ENCODE results near the gene ROMO1. TPM values are rescaled to one million over a fixed set of nuclear protein-coding genes. Genes with fewer than 3 reads are reported as not detected.

The ROMO1 gene
- total RNA-seq, 4 donors from 2014 or later, result 154 to 259 (median 192) TPM

DNA sequence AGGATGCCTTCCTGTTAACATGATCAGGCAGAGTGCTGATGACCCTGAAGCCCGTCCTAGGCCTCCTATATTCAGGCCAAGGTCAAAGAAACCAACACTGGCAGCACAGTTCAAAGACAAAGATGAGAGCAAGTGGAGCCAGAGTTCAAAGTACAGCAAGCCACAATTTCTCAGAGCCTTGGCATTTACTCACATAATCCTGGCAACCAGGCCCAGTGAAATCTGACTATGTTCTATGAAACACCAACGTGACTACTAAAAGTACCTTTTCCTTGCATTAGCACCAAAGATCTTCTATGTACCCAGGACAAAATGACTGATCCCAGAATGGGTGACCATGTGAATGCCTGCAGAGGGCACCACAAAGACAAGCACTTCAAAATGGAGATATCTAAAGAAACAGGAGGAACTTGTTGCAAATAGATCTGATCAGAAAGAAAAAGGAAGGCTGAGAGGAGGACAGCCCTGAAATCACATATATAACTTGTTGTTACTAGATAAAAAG lies 3.9 kb upstream of the ROMO1 start:
- no peak overlapping the region for H3K27ac ChIP-seq
- no peaks in the 10 kb centered on the region for H3K9me3 ChIP-seq
- H3K4me1 ChIP-seq, result peaks cover 0 to 13% (median 2%) of the 10 kb centered on the region in 4 donors
- peaks cover 0 to 46% (median 0%) of the 10 kb centered on the region in 3 donors for H3K36me3 ChIP-seq
- H3K4me3 ChIP-seq, result no peak overlapping the region
- DNase-seq, result no peak
- no peak for TF ChIP-seq POLR2A (IDR thresholded peaks at IDR 0.05)
- TF ChIP-seq, protein P1, sequence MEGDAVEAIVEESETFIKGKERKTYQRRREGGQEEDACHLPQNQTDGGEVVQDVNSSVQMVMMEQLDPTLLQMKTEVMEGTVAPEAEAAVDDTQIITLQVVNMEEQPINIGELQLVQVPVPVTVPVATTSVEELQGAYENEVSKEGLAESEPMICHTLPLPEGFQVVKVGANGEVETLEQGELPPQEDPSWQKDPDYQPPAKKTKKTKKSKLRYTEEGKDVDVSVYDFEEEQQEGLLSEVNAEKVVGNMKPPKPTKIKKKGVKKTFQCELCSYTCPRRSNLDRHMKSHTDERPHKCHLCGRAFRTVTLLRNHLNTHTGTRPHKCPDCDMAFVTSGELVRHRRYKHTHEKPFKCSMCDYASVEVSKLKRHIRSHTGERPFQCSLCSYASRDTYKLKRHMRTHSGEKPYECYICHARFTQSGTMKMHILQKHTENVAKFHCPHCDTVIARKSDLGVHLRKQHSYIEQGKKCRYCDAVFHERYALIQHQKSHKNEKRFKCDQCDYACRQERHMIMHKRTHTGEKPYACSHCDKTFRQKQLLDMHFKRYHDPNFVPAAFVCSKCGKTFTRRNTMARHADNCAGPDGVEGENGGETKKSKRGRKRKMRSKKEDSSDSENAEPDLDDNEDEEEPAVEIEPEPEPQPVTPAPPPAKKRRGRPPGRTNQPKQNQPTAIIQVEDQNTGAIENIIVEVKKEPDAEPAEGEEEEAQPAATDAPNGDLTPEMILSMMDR (IDR thresholded peaks at IDR 0.05), result no peak
- H3K27me3 ChIP-seq, result no peaks in the 10 kb centered on the region

DNA sequence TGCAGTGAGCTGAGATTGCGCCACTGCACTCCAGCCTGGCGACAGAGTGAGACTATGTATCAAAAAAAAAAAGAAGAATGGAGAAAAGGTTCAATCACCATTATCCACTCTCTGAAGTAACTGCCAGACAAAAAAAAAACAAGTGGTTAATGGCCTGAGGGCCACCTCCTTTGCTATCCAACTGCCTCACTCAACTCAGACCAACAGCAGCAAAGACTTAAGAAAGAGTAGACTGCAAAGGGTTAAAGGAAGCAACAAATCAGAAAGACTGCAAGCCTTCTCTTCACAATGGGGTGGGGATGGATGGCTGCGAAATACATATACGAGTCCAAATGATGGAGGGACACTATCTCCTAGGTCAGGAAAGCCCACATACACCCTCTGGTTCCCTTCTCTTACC lies 3.2 kb upstream of the ROMO1 start:
- Histone ChIP-seq H3K36me3 (peaks cover 0 to 42% (median 0%) of the 10 kb centered on the region in 3 donors), H3K9me3 (no peaks in the 10 kb centered on the region), H3K27ac (no peak overlapping the region), H3K4me3 (no peak overlapping the region), H3K4me1 (peaks cover 0 to 17% (median 2%) of the 10 kb centered on the region in 4 donors), H3K27me3 (no peaks in the 10 kb centered on the region)
- no peak for TF ChIP-seq POLR2A (IDR thresholded peaks at IDR 0.05)
- TF ChIP-seq, protein P1 (IDR thresholded peaks at IDR 0.05), result no peak
- no peak for DNase-seq

DNA sequence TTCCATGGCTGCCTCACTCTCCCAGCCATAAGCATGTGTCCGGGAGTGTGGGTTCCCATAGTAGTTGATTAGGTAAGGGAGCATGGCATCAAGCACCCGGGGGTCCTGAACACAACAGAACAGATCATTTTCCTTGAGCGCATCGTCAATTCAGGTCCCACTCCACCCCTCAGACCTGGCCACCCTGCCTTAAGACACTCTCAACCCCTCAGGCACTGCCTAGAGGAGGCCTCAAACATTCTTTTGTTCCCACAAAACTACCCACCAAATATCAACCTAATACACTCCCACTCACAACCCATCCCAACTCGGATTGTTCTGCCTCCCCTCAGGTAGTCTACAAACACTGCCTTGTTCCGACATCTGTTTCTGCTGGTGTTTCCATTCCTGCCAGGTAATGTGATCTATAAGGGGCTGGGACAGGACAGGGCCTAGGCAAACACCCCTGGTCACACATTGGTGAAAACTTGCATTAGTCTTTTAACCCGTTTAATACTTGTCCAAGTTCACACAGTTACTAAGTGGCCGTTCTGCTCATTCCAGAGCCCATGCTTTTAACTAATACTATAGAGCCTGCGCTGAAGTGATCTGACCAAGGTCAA lies 1.4 kb upstream of the ROMO1 start:
- Histone ChIP-seq H3K9me3 (no peaks in the 10 kb centered on the region), H3K27me3 (no peaks in the 10 kb centered on the region), H3K27ac (no peak overlapping the region), H3K4me1 (peaks cover 0 to 17% (median 2%) of the 10 kb centered on the region in 4 donors), H3K36me3 (peaks cover 0 to 52% (median 0%) of the 10 kb centered on the region in 3 donors), H3K4me3 (peak overlapping the region in 3 of 4 donors; percentile 77 to 95 (median 80))
- TF ChIP-seq, protein P1 (IDR thresholded peaks at IDR 0.05), result no peak
- TF ChIP-seq POLR2A (IDR thresholded peaks at IDR 0.05), result no peak
- no peak for DNase-seq

DNA sequence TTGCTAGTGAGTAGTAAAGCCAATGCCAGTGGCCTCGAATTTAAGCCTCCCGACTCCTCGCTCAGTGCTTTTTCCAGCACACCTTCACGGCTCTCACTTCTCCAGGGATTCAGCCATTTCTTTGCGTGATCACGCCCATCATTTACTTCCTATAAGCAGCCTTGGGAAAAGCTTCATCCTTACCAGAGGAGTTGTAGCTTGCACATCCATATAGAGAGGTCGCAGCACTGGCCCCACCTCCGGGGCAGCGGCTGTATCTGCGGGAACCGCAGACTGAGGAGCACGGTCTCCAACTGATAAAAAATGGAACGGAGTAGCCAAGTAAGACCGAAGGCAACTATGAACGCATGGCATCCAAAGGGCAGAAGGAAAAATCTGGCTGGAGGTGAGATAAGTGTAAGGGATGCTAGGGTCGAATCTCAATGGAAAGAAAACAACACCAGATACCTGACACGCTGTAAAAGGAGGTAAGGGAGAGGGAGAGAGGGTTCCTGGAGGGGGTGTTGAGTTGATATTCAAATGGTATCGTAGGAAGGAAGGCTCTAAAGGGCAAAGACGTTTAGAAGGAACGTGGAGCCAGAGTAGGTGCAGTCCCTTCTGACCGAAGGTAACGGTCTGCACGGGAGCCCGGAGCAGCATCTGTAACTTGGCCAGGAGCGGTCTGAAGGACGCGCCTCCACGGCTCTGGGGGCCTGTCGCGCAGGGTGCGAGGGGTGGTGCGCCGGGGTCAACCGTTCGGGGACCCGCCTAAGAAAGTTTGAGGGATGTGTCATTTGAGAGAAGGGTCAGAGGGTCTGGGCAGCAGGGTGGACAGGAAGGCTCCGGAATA lies 693 bp upstream of the ROMO1 start:
- no peaks in the 10 kb centered on the region for H3K9me3 ChIP-seq
- no peak for DNase-seq

DNA sequence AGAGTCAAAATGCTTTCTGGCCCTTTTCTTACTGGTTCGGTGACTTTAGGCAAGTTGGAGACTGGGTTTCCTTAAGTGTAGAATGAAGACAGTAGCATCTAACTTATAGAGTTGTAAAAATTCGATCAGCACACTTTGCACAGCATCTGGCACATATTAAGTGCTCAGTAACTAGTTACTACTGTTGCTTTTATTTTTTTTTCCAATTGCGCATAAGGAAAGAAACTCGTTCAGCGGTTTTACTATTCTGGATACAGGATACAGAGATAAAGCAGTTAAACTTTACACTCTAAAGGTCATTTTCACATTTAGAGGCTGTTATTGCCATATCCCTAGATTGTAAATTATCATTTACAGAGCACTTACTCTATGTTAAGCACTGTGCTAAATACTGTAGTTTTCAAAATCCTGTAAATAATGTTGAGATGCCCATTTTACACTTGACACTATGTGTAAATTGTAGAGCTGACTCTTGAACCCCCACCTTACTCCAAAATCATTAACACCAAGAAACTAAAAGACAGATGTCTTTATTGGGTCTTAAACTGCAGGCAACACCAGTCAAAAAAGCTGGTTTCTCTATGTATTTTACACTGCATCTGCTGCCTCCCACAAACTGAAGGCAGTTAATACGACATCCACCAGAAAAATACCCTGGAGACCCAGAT lies 886 bp downstream of the ROMO1 start:
- peaks cover 0 to 17% (median 2%) of the 10 kb centered on the region in 4 donors for H3K4me1 ChIP-seq
- H3K27ac ChIP-seq, result peak overlapping the region; percentile 84 to 91 (median 89)
- H3K4me3 ChIP-seq, result peak overlapping the region; percentile 77 to 95 (median 80)
- no peak for TF ChIP-seq POLR2A (IDR thresholded peaks at IDR 0.05)
- TF ChIP-seq, protein P1 (IDR thresholded peaks at IDR 0.05), result no peak
- H3K36me3 ChIP-seq, result peaks cover 0 to 54% (median 2%) of the 10 kb centered on the region in 3 donors
- DNase-seq, result no peak
- no peaks in the 10 kb centered on the region for H3K9me3 ChIP-seq
- H3K27me3 ChIP-seq, result no peaks in the 10 kb centered on the region

More for the DNA sequence above, 693 bp upstream of the ROMO1 start:
- no peak for TF ChIP-seq POLR2A (IDR thresholded peaks at IDR 0.05)
- TF ChIP-seq, protein P1 (IDR thresholded peaks at IDR 0.05), result no peak
- Histone ChIP-seq H3K27ac (peak overlapping the region; percentile 84 to 91 (median 89)), H3K4me1 (peaks cover 0 to 17% (median 2%) of the 10 kb centered on the region in 4 donors), H3K36me3 (peaks cover 0 to 52% (median 0%) of the 10 kb centered on the region in 3 donors), H3K4me3 (peak overlapping the region; percentile 77 to 95 (median 80)), H3K27me3 (no peaks in the 10 kb centered on the region)

Data from Peyer's patch (tissue), 4 donors.